SU-DHL-6 (cell line): ENCODE data around the gene PROX2.

ENCODE experiments used
- H2AFZ ChIP-seq: fragments of 200-600 bp; sonication (generic); 2 replicates; pipeline ENCODE4 v1.6.1; 2014; ENCODE audit warnings: low read depth, mild to moderate bottlenecking, moderate library complexity, mixed read lengths, antibody characterized with exemption, low read length; ENCODE audit not compliant: severe bottlenecking
- H3F3A ChIP-seq: fragments of 200-600 bp; shearing (Covaris generic); 2 replicates; pipeline ENCODE4 v1.6.0; 2016; ENCODE audit warnings: antibody characterized with exemption, mild to moderate bottlenecking; ENCODE audit not compliant: insufficient read depth
- H3K27ac ChIP-seq: fragments of 200-600 bp; sonication (generic); 2 replicates; pipeline ENCODE4 v1.5.1; 2016; ENCODE audit warnings: low read depth, mild to moderate bottlenecking, low read length, moderate library complexity, mixed read lengths
- H3K27me3 ChIP-seq: fragments of 200-600 bp; sonication (generic), shearing (Covaris generic); 2 replicates; pipeline ENCODE4 v1.6.0; 2014; ENCODE audit warnings: mild to moderate bottlenecking, low read length
- H3K36me3 ChIP-seq: fragments of 200-600 bp; sonication (generic); 2 replicates; pipeline ENCODE4 v1.6.1; 2014; ENCODE audit warnings: mild to moderate bottlenecking, low read length, mixed read lengths
- H3K4me2 ChIP-seq: fragments of 300-600, 200-600 bp; shearing (Covaris generic), sonication (generic); 2 replicates; pipeline ENCODE4 v1.6.0; 2014; ENCODE audit warnings: low read length, low read depth, mild to moderate bottlenecking; ENCODE audit not compliant: poor library complexity, severe bottlenecking
- H3K4me3 ChIP-seq: fragments of 200-600 bp; sonication (generic); 2 replicates; pipeline ENCODE4 v1.5.1; 2014; ENCODE audit warnings: antibody characterized with exemption, low read length, mild to moderate bottlenecking, mixed read lengths; ENCODE audit not compliant: insufficient read depth, poor library complexity, severe bottlenecking
- H3K79me2 ChIP-seq: fragments of 200-600 bp; sonication (generic); 2 replicates; pipeline ENCODE4 v1.6.1; 2014; ENCODE audit warnings: mild to moderate bottlenecking, low read length, moderate library complexity; ENCODE audit not compliant: insufficient read depth
- H3K9ac ChIP-seq: fragments of 200-600 bp; sonication (generic); 2 replicates; pipeline ENCODE4 v1.7.0; 2014; ENCODE audit warnings: mild to moderate bottlenecking, low read length
- H3K9me2 ChIP-seq: fragments of 200-600 bp; sonication (generic); replicated peaks from 2 replicates; pipeline ENCODE4 v1.6.1; 2014; ENCODE audit warnings: low read length; ENCODE audit not compliant: insufficient read depth
- H3K9me3 ChIP-seq: fragments of 200-600 bp; sonication (generic); 2 replicates; pipeline ENCODE4 v1.6.1; 2014; ENCODE audit warnings: low read length, mixed read lengths; ENCODE audit not compliant: insufficient read depth
- H4K20me1 ChIP-seq: fragments of 200-600 bp; sonication (generic); 2 replicates; pipeline ENCODE4 v1.6.1; 2014; ENCODE audit warnings: low read depth, mild to moderate bottlenecking, antibody characterized with exemption, low read length, moderate library complexity, mixed read lengths
- EZH2phosphoT487 ChIP-seq: fragments of 200-600 bp; sonication (generic), shearing (Covaris generic); conservative IDR thresholded peaks from 2 replicates; pipeline ENCODE4 v1.6.1; 2018; ENCODE audit warnings: mild to moderate bottlenecking, antibody characterized with exemption, low read length, moderate library complexity, mixed read lengths
- TF ChIP-seq, protein P1 (sequence below): fragments of 200-600 bp; sonication (generic); IDR thresholded peaks from one replicate; pipeline ENCODE4 v1.5.1; 2017; ENCODE audit warnings: antibody characterized with exemption, mild to moderate bottlenecking, low read length, moderate library complexity; ENCODE audit not compliant: insufficient read depth, poor library complexity, severe bottlenecking

The PROX2 gene

GRCh38 chr14:74917178-74917543, 41.2 kb upstream of the PROX2 start:
- no peak overlapping the region for H3K4me2 ChIP-seq
- no peak for TF ChIP-seq EZH2phosphoT487
- TF ChIP-seq, protein P1, sequence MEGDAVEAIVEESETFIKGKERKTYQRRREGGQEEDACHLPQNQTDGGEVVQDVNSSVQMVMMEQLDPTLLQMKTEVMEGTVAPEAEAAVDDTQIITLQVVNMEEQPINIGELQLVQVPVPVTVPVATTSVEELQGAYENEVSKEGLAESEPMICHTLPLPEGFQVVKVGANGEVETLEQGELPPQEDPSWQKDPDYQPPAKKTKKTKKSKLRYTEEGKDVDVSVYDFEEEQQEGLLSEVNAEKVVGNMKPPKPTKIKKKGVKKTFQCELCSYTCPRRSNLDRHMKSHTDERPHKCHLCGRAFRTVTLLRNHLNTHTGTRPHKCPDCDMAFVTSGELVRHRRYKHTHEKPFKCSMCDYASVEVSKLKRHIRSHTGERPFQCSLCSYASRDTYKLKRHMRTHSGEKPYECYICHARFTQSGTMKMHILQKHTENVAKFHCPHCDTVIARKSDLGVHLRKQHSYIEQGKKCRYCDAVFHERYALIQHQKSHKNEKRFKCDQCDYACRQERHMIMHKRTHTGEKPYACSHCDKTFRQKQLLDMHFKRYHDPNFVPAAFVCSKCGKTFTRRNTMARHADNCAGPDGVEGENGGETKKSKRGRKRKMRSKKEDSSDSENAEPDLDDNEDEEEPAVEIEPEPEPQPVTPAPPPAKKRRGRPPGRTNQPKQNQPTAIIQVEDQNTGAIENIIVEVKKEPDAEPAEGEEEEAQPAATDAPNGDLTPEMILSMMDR = no peak

DNA sequence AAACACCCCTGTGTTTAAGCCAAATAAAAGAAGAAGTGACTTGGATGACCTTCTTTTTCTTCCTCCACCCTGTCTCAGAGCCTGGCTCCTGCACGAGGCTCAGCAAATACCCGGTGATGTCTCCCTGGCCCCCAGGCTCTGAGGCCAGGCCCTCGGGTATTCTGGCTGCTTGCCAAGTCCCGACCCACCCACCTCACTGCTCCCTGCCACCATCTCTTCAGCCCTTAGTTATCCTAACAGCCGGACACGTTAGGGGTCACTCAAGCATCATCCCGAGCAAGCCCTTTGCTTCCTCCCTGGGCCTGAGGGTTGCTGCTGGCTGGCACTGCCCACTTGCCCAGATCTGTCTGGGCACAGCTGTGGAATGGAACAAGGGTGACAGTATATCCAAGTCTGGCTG, 39.9 kb upstream of the PROX2 start:
- Histone ChIP-seq H2AFZ (no peak overlapping the region), H3K36me3 (no peaks in the 10 kb centered on the region), H3K79me2 (no peaks in the 10 kb centered on the region), H3K27me3 (no peaks in the 10 kb centered on the region), H3K9ac (no peak overlapping the region), H3K4me2 (no peak overlapping the region), H3K9me2 (no peaks in the 10 kb centered on the region), H3F3A (no peaks in the 10 kb centered on the region), H3K27ac (no peak overlapping the region), H3K9me3 (no peaks in the 10 kb centered on the region), H4K20me1 (no peaks in the 10 kb centered on the region), H3K4me3 (no peak overlapping the region)
- TF ChIP-seq, protein P1 = no peak
- TF ChIP-seq EZH2phosphoT487 = no peak

More at GRCh38 chr14:74917178-74917543, 41.2 kb upstream of the PROX2 start:
- Histone ChIP-seq H3K27ac (no peak overlapping the region), H3K9me2 (no peaks in the 10 kb centered on the region), H3K4me3 (no peak overlapping the region), H3K9me3 (no peaks in the 10 kb centered on the region), H3K79me2 (no peaks in the 10 kb centered on the region), H3K36me3 (no peaks in the 10 kb centered on the region), H3K9ac (no peak overlapping the region), H4K20me1 (no peaks in the 10 kb centered on the region), H3K27me3 (no peaks in the 10 kb centered on the region), H3F3A (no peaks in the 10 kb centered on the region), H2AFZ (no peak overlapping the region)

GRCh38 chr14:74915426-74915825, 39.5 kb upstream of the PROX2 start:
- Histone ChIP-seq H3K9ac (no peak overlapping the region), H3K27ac (no peak overlapping the region), H2AFZ (no peak overlapping the region), H3K36me3 (no peaks in the 10 kb centered on the region), H4K20me1 (no peaks in the 10 kb centered on the region), H3K4me3 (no peak overlapping the region), H3K79me2 (no peaks in the 10 kb centered on the region), H3K9me3 (no peaks in the 10 kb centered on the region), H3K27me3 (no peaks in the 10 kb centered on the region), H3K9me2 (no peaks in the 10 kb centered on the region), H3F3A (no peaks in the 10 kb centered on the region), H3K4me2 (no peak overlapping the region)
- TF ChIP-seq EZH2phosphoT487 = no peak
- TF ChIP-seq, protein P1 = no peak
